ENCODE measurements around the gene TMEM30B.
"Not testable (repeated sequence)": the region's sequence is repeated elsewhere in the genome, so short reads cannot be mapped to it uniquely, and the experiment has no call there.

TMEM30B gene, protein sequence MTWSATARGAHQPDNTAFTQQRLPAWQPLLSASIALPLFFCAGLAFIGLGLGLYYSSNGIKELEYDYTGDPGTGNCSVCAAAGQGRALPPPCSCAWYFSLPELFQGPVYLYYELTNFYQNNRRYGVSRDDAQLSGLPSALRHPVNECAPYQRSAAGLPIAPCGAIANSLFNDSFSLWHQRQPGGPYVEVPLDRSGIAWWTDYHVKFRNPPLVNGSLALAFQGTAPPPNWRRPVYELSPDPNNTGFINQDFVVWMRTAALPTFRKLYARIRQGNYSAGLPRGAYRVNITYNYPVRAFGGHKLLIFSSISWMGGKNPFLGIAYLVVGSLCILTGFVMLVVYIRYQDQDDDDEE

GRCh38 chr14:61281186-61281947 lies at the start of gene TMEM30B:
TMEM30B (minus strand) TSS chr14:61281338; CDS start chr14:61281147, 191 bp downstream.
- no peak for DNase-seq

GRCh38 chr14:61330511-61330910 lies 49.4 kb upstream of the TMEM30B start:
- DNase-seq: no peak

GRCh38 chr14:61329478-61330051 lies 48.4 kb upstream of the TMEM30B start:
- no peak for DNase-seq

GRCh38 chr14:61328626-61329262 lies 47.6 kb upstream of the TMEM30B start:
- no peak for DNase-seq

GRCh38 chr14:61326847-61327246 lies 45.7 kb upstream of the TMEM30B start:
- DNase-seq: peak; percentile 29

GRCh38 chr14:61326146-61326545 lies 45.0 kb upstream of the TMEM30B start:
- no peak for DNase-seq

DNA sequence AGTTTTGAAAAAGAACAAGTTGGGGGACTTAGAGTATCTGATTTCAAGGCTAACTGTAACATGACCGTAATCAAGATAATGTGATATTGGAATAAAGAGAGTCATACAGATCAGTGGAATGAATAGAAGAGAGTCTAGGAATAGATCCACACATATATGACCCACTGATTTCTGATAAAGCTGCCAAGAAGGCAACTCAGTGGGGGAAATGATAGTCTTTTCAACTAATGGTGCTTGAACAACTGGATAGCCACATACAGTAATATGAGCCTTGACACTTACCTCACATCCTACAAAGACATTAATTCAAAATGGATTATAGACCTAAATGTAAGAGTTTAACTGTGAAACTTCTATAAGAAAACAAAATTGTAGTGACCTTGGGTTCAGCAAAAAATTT lies 44.0 kb upstream of the TMEM30B start:
- DNase-seq: no peak

DNA sequence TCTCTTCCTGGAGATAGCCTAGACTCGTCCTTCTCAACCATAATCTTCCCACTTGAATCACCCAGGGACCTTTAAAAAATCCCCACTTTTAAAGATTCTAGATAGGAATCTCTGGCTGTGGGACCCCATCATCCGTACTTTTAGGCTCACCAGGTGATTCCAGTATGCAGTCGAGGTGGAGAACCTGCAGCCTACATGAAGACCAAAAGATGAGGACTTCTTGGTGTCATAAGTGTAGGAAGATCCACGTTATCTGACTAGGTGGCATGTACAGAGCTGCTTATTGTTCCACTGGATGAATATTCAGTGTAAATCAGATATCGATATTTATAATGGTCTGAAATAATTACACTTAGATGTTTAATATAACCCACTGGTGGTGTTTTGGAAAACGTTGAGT lies 42.8 kb upstream of the TMEM30B start:
- no peak for DNase-seq

DNA sequence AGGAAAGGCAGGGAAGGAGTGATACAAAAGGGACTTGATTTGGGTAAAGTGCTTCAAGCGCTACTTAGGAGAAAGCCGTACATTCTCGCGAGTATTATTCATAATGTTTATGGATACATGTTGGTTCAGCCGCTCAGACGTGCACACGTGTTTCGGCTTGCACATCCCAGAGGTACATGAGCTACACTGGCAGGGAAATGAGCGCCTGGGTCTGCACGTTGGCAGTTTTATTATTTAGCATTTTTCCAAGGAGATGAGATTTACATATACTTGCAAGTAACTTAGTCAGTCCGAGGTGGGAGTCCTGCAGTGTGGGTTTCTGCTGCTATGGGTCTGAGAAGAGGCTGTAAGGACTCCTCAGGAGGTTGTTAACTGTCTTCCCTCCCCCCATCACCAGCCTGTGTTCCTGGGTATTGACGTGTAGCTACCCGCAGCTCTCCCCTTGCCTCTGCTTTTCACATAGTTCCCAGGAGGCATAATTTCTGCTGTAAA lies 41.7 kb upstream of the TMEM30B start:
- DNase-seq: no peak

DNA sequence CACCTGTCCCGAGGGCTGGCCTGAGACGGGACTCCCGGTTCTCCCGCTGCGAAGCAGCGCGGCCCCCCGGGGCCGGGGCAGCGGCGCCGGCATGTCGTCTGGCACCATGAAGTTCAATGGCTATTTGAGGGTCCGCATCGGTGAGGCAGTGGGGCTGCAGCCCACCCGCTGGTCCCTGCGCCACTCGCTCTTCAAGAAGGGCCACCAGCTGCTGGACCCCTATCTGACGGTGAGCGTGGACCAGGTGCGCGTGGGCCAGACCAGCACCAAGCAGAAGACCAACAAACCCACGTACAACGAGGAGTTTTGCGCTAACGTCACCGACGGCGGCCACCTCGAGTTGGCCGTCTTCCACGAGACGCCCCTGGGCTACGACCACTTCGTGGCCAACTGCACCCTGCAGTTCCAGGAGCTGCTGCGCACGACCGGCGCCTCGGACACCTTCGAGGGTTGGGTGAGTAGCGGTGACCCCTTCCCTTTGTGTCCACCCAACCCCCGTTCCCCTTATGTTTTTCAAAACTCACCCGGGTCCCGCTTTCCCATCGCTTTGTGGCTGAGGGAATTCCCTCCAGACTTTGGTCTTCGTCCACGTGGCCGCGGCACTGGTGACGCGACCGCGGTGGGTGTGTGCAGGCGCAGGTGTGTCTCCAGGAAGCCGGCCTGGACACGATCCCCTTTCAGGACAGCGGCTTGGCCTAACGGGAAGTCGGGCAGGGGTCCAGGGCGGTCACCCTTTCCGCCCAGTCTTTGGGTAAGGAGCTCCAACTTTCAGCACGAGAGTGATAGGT lies 41.1 kb upstream of the TMEM30B start:
- no peak for DNase-seq

DNA sequence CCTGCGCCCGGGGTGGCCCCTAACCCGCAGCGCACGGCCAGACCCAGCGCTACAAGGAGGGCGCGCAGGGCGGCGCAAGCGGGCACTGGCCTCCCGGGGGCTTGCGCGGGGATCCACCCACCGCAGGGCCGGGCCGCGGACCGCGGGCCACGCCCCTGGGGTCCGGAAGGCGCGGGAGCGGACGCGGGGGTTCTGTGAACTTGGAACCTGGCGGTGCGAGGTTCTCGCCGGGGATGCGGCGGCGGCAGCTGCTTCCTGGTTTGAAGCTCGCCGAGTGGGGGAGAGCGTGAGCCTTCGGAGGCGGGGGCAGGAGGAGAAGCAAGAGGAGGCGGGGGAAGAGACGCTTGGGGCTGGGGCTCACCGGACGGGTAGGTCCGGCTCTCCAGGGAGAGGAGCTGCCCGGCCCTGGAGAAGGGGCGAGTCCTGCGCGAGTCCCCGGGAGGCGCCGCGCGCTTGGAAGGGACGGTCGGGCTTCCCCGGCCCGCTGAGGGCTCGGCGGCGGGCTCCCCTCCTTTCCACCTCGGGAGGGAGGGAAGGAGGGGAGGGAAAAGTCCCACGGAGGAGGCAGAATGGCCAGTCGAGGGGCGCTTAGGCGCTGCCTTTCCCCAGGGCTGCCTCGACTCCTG lies 40.4 kb upstream of the TMEM30B start, which contains the start of gene PRKCH:
PRKCH (plus strand) TSS at position 195 of the 626 bp plus-strand sequence. CDS start 523 bp downstream, outside the sequence.
- DNase-seq: peak; percentile 50

DNA sequence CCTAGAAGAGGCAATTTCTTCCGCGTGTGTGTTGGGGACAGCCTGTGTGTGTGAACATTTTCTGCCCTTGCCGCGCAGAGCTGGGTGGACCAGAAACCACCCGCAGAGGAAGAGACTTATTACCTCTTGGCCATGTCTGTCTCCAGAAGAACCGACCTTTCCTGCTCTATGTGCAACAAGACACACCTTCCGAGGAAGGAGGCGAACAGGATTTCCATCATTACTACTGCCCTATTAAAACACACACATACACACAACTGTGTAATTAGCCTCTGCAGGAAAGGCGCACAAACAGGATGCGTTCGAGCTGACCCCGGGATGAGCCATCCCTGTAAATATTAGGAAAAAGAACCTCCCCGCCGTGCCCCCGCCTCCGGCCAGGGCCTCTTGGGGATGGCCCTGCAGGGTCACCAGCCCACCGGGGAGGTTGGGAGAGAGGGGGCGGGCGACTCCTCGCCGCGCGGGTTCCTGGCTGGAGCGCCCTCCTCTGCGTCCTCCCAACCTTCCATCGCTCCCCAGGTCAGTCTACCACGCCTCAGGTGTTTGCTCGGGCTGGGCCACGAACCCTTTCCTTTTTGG lies 39.8 kb upstream of the TMEM30B start:
- no peak for DNase-seq

DNA sequence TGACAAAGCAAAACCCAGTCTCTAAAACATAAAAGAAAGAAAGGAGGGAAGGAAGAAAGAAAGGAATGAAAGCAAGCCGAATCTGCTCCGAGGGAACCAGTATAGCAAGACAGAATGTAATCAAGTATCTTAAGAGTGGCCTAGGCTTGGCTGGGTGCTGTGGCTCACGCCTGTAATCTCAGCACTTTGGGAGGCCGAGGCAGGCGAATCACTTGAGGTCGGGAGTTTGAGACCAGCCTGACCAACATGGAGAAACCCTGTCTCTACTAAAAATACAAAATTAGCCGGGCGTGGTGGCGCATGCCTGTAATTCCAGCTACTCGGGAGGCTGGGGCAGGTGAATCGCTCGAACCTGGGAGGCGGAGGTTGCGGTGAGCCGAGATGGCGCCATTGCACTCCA lies 39.0 kb upstream of the TMEM30B start:
- DNase-seq: not testable (repeated sequence)

GRCh38 chr14:61319706-61320105 lies 38.6 kb upstream of the TMEM30B start:
- DNase-seq: no peak

GRCh38 chr14:61319086-61319485 lies 37.9 kb upstream of the TMEM30B start:
- DNase-seq: no peak

- no peak for DNase-seq
Measured at GRCh38 chr14:61315313-61315712, 34.2 kb upstream of the TMEM30B start.

- not testable (repeated sequence) for DNase-seq
Measured at GRCh38 chr14:61308701-61309100, 27.6 kb upstream of the TMEM30B start.

DNA sequence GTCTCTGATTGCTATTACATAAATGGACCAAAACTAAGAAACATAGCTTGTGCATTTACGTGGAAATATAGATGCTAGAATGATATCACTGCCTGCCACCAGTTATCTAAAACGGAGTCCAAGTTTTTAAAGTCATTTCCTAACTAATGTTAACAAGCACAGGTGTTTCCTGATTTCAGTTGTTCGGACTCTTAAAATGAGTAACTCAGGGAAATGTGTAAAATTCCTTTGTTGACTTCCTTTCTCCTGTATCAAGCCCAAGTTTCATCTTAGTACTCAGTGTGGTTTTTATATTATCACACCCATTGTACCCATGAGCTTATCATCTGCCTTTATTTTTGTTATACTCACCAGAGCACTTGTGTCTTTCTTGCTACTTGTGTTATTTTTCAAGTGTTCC lies 27.1 kb upstream of the TMEM30B start:
- peak; percentile 43 for DNase-seq

DNA sequence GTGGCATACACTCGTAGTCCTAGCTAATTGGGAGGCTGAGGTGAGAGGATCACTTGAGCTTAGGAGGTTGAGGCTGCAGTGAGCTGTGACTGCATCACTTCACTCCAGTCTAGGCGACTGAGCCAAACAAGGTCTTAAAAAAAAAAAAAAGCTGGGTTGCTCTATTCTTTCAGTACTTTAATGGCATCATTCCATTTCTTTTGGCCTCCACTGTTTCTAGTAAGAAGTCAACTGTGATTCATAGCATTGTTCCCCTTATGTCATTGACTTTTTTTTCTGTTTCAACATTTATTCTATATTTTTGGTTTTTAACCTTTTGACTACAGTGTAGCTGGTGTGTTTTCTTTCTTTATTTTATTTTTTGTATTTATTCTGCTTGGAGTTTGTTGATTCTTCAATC lies 23.6 kb upstream of the TMEM30B start:
- DNase-seq: no peak

DNA sequence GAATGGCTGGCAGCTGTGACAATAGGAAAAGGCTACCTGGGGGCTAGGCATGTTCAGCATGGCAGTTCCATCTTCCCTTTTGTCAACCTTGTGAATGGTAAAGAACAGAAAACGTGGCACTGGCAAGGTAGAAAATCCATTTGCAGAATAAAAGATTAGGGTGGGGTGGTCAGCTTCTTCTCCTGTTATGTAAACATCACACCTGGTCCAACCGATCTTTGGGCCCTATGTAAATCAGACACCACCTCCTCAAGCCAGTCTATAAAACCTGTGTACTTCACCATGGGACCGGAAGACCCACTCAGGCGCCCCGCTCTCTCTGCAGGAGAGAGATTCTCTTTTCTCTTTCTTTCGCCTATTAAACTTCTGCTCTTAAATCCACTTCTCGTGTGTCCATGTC lies 19.6 kb upstream of the TMEM30B start:
- no peak for DNase-seq

GRCh38 chr14:61300209-61300608 lies 19.1 kb upstream of the TMEM30B start:
- DNase-seq: no peak

Measured in GDM1 (cell line).